ENCODE results near the gene FAM184B.

FAM184B gene

DNA sequence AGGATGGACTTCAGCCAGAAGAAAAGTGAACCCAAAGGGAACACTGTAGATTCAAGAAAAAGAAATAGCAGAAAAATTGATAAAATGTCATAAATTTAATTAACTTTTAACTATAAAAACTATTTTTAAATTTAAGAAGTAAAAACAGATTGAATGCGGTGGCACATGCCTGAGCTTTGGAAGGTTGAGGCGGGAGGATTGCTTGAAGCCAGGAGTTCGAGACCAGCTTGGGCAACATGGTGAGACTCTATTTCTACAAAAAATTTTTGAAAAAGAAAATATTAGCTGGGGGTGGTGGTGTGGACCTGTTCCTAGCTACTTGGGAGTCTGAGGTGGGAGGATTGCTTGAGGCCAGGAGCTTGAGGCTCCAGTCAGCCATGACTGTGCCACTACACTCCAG is 3.0 kb downstream of the FAM184B start:
- peaks cover 2 to 41% (median 25%) of the 10 kb centered on the region in 3 experiments for H3K27me3 ChIP-seq (ENCODE audit: control insufficient read depth in 3 of 3, insufficient read depth in 3 of 3, low read depth in 1 of 3, low read length in 3 of 3)

DNA sequence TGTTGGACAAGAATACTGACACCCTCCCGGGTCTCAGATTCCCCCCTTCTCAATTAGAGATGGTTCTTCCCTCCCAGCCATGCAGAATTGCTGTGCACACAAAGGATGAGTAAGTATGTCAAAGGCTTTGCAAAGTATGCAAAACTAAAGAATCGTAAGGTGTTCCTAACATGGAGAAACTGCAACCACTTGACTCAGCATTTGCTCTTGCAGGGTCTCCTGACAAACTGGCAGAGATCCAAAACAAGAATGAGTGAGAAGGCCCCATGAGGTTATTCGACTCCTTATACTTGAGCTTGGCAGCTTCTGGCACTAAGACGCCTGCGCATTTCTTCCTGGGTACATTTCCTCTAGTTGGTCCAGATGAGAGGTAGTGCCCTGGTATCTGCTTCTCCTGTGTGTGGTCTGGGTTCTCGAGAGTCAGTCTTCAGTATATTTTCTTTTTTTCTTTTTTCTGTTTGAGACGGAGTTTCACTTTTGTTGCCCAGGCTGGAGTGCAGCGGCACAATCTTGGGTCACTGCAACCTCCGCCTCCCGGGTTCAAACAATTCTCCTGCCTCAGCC is 8.2 kb downstream of the FAM184B start:
- no peak overlapping the region for H3K14ac ChIP-seq (ENCODE audit: low read length)
- no CpG with 5 or more reads among the region's 10 CpGs for WGBS, 2 donors (ENCODE audit: extremely low coverage in 2 of 2, insufficient read length in 2 of 2, insufficient replicate concordance in 1 of 2)

More for the DNA sequence above, 3.0 kb downstream of the FAM184B start:
- Histone ChIP-seq H4K8ac (ENCODE audit: low read depth, low read length) (no peak overlapping the region), H3K23ac (ENCODE audit: low read depth, low read length, poor library complexity) (no peak overlapping the region), H3K27ac (replicated peaks; ENCODE audit: low read length) (no peak overlapping the region), H2AK5ac (ENCODE audit: low read depth, low read length) (no peak overlapping the region), H2BK12ac (ENCODE audit: low read length) (no peak overlapping the region), H3K14ac (ENCODE audit: low read length) (no peak overlapping the region), H3K36me3 (replicated peaks in 1 of 2; ENCODE audit: control insufficient read depth in 2 of 2, insufficient read depth in 2 of 2, low read length in 2 of 2) (no peaks in the 10 kb centered on the region), H3K4ac (ENCODE audit: low read length) (no peak overlapping the region), H3K79me1 (ENCODE audit: low read depth, low read length) (no peaks in the 10 kb centered on the region), H2BK15ac (ENCODE audit: low read length) (no peak overlapping the region), H3K9me3 (replicated peaks in 1 of 2; ENCODE audit: control insufficient read depth in 2 of 2, insufficient read depth in 1 of 2, low read depth in 1 of 2, low read length in 2 of 2) (no peaks in the 10 kb centered on the region), H2AFZ (ENCODE audit: low read length) (no peak overlapping the region), H4K91ac (ENCODE audit: low read depth, low read length, poor library complexity) (no peak overlapping the region), H3K9ac (ENCODE audit: low read depth, low read length, poor library complexity) (no peak overlapping the region), H3K4me3 (ENCODE audit: low read length in 2 of 2) (no peak overlapping the region), H3K4me2 (ENCODE audit: insufficient read depth, low read length, poor library complexity, severe bottlenecking) (no peak overlapping the region), H3K4me1 (ENCODE audit: control insufficient read depth in 2 of 2, insufficient read depth in 1 of 2, low read depth in 1 of 2, low read length in 2 of 2) (peaks cover 0 to 21% of the 10 kb centered on the region in 2 donors), H2BK120ac (ENCODE audit: low read depth, low read length) (no peak overlapping the region), H3K18ac (ENCODE audit: low read length) (no peak overlapping the region), H2BK5ac (ENCODE audit: low read length) (no peak overlapping the region)
- no CpG with 5 or more reads among the region's 3 CpGs for WGBS, 2 donors (ENCODE audit: extremely low coverage in 2 of 2, insufficient read length in 2 of 2, insufficient replicate concordance in 1 of 2)
- DNase-seq (ENCODE audit: low spot score) = no peak

GRCh38 chr4:17771284-17771908 is 10.0 kb downstream of the FAM184B start:
- H2AK5ac ChIP-seq (ENCODE audit: low read depth, low read length) = no peak overlapping the region
- H3K4ac ChIP-seq (ENCODE audit: low read length) = no peak overlapping the region
- H3K9me3 ChIP-seq (replicated peaks in 1 of 2; ENCODE audit: control insufficient read depth in 2 of 2, insufficient read depth in 1 of 2, low read depth in 1 of 2, low read length in 2 of 2) = no peaks in the 10 kb centered on the region
- no peak for DNase-seq (ENCODE audit: low spot score)
- no peaks in the 10 kb centered on the region for H3K4me1 ChIP-seq (ENCODE audit: control insufficient read depth in 2 of 2, insufficient read depth in 1 of 2, low read depth in 1 of 2, low read length in 2 of 2)
- no peak overlapping the region for H2AFZ ChIP-seq (ENCODE audit: low read length)
- no peak overlapping the region for H3K14ac ChIP-seq (ENCODE audit: low read length)
- H3K18ac ChIP-seq (ENCODE audit: low read length) = no peak overlapping the region
- peaks cover 0 to 3% (median 0%) of the 10 kb centered on the region in 3 experiments for H3K27me3 ChIP-seq (ENCODE audit: control insufficient read depth in 3 of 3, insufficient read depth in 3 of 3, low read depth in 1 of 3, low read length in 3 of 3)
- no peak overlapping the region for H2BK15ac ChIP-seq (ENCODE audit: low read length)
- no peak overlapping the region for H2BK12ac ChIP-seq (ENCODE audit: low read length)
- H4K91ac ChIP-seq (ENCODE audit: low read depth, low read length, poor library complexity) = no peak overlapping the region
- no peak overlapping the region for H3K4me2 ChIP-seq (ENCODE audit: insufficient read depth, low read length, poor library complexity, severe bottlenecking)
- H2BK120ac ChIP-seq (ENCODE audit: low read depth, low read length) = no peak overlapping the region
- WGBS, 2 donors (ENCODE audit: extremely low coverage in 2 of 2, insufficient read length in 2 of 2, insufficient replicate concordance in 1 of 2) = no CpG with 5 or more reads among the region's 8 CpGs
- no peak overlapping the region for H3K9ac ChIP-seq (ENCODE audit: low read depth, low read length, poor library complexity)
- H3K79me1 ChIP-seq (ENCODE audit: low read depth, low read length) = no peaks in the 10 kb centered on the region
- no peak overlapping the region for H4K8ac ChIP-seq (ENCODE audit: low read depth, low read length)
- H3K23ac ChIP-seq (ENCODE audit: low read depth, low read length, poor library complexity) = no peak overlapping the region
- no peak overlapping the region for H3K27ac ChIP-seq (replicated peaks; ENCODE audit: low read length)
- H2BK5ac ChIP-seq (ENCODE audit: low read length) = no peak overlapping the region
- H3K4me3 ChIP-seq (ENCODE audit: low read length in 2 of 2) = no peak overlapping the region
- H3K36me3 ChIP-seq (replicated peaks in 1 of 2; ENCODE audit: control insufficient read depth in 2 of 2, insufficient read depth in 2 of 2, low read length in 2 of 2) = no peaks in the 10 kb centered on the region

More for the DNA sequence above, 8.2 kb downstream of the FAM184B start:
- no peak overlapping the region for H3K23ac ChIP-seq (ENCODE audit: low read depth, low read length, poor library complexity)
- H3K9ac ChIP-seq (ENCODE audit: low read depth, low read length, poor library complexity) = no peak overlapping the region
- H2BK15ac ChIP-seq (ENCODE audit: low read length) = no peak overlapping the region
- no peak overlapping the region for H2BK5ac ChIP-seq (ENCODE audit: low read length)
- H3K79me1 ChIP-seq (ENCODE audit: low read depth, low read length) = no peaks in the 10 kb centered on the region
- H2BK12ac ChIP-seq (ENCODE audit: low read length) = no peak overlapping the region
- no peak overlapping the region for H4K8ac ChIP-seq (ENCODE audit: low read depth, low read length)
- H3K18ac ChIP-seq (ENCODE audit: low read length) = no peak overlapping the region
- no peak overlapping the region for H2BK120ac ChIP-seq (ENCODE audit: low read depth, low read length)
- peaks cover 0 to 3% (median 0%) of the 10 kb centered on the region in 3 experiments for H3K27me3 ChIP-seq (ENCODE audit: control insufficient read depth in 3 of 3, insufficient read depth in 3 of 3, low read depth in 1 of 3, low read length in 3 of 3)
- no peaks in the 10 kb centered on the region for H3K4me1 ChIP-seq (ENCODE audit: control insufficient read depth in 2 of 2, insufficient read depth in 1 of 2, low read depth in 1 of 2, low read length in 2 of 2)
- no peak for DNase-seq (ENCODE audit: low spot score)
- H3K4ac ChIP-seq (ENCODE audit: low read length) = no peak overlapping the region
- H3K4me3 ChIP-seq (ENCODE audit: low read length in 2 of 2) = no peak overlapping the region
- H3K4me2 ChIP-seq (ENCODE audit: insufficient read depth, low read length, poor library complexity, severe bottlenecking) = no peak overlapping the region
- no peak overlapping the region for H2AK5ac ChIP-seq (ENCODE audit: low read depth, low read length)
- H3K27ac ChIP-seq (replicated peaks; ENCODE audit: low read length) = no peak overlapping the region
- no peak overlapping the region for H2AFZ ChIP-seq (ENCODE audit: low read length)
- no peaks in the 10 kb centered on the region for H3K9me3 ChIP-seq (replicated peaks in 1 of 2; ENCODE audit: control insufficient read depth in 2 of 2, insufficient read depth in 1 of 2, low read depth in 1 of 2, low read length in 2 of 2)
- H3K36me3 ChIP-seq (replicated peaks in 1 of 2; ENCODE audit: control insufficient read depth in 2 of 2, insufficient read depth in 2 of 2, low read length in 2 of 2) = no peaks in the 10 kb centered on the region
- no peak overlapping the region for H4K91ac ChIP-seq (ENCODE audit: low read depth, low read length, poor library complexity)

DNA sequence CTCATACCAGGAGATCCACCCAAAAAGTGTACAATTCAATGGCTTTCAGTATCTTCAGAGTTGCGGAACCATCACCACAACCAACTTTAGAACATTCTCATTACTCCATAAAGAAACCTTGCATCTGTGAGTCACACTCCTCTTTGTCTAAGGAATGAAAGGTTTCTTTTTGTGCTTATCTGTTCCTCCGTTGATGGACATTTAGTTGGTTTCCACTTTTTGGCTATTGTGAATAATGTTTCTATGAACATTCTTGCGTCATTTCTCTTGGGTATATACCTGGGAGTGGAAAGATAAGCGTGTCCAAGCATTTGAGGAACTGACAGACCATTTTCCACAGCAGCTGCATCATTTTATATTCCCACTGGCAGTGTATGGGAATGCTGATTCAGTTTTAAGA is 10.6 kb downstream of the FAM184B start:
- WGBS, 2 donors (ENCODE audit: extremely low coverage in 2 of 2, insufficient read length in 2 of 2, insufficient replicate concordance in 1 of 2) = no CpG with 5 or more reads among the region's 4 CpGs
- Histone ChIP-seq H2BK15ac (ENCODE audit: low read length) (no peak overlapping the region), H3K23ac (ENCODE audit: low read depth, low read length, poor library complexity) (no peak overlapping the region)

More for the DNA sequence above, 10.6 kb downstream of the FAM184B start:
- no peak overlapping the region for H4K91ac ChIP-seq (ENCODE audit: low read depth, low read length, poor library complexity)
- no peak overlapping the region for H3K27ac ChIP-seq (replicated peaks; ENCODE audit: low read length)
- H3K79me1 ChIP-seq (ENCODE audit: low read depth, low read length) = no peaks in the 10 kb centered on the region
- H3K27me3 ChIP-seq (ENCODE audit: control insufficient read depth in 3 of 3, insufficient read depth in 3 of 3, low read depth in 1 of 3, low read length in 3 of 3) = peaks cover 0 to 3% (median 0%) of the 10 kb centered on the region in 3 experiments
- H3K4me3 ChIP-seq (ENCODE audit: low read length in 2 of 2) = no peak overlapping the region
- no peak overlapping the region for H4K8ac ChIP-seq (ENCODE audit: low read depth, low read length)
- no peak overlapping the region for H3K4me2 ChIP-seq (ENCODE audit: insufficient read depth, low read length, poor library complexity, severe bottlenecking)
- H2BK120ac ChIP-seq (ENCODE audit: low read depth, low read length) = no peak overlapping the region
- no peak overlapping the region for H2AK5ac ChIP-seq (ENCODE audit: low read depth, low read length)
- H3K9me3 ChIP-seq (replicated peaks in 1 of 2; ENCODE audit: control insufficient read depth in 2 of 2, insufficient read depth in 1 of 2, low read depth in 1 of 2, low read length in 2 of 2) = no peaks in the 10 kb centered on the region
- no peak overlapping the region for H3K14ac ChIP-seq (ENCODE audit: low read length)
- no peak overlapping the region for H2BK12ac ChIP-seq (ENCODE audit: low read length)
- H2AFZ ChIP-seq (ENCODE audit: low read length) = no peak overlapping the region
- no peak overlapping the region for H2BK5ac ChIP-seq (ENCODE audit: low read length)
- no peaks in the 10 kb centered on the region for H3K4me1 ChIP-seq (ENCODE audit: control insufficient read depth in 2 of 2, insufficient read depth in 1 of 2, low read depth in 1 of 2, low read length in 2 of 2)
- H3K18ac ChIP-seq (ENCODE audit: low read length) = no peak overlapping the region
- no peak for DNase-seq (ENCODE audit: low spot score)
- H3K36me3 ChIP-seq (replicated peaks in 1 of 2; ENCODE audit: control insufficient read depth in 2 of 2, insufficient read depth in 2 of 2, low read length in 2 of 2) = no peaks in the 10 kb centered on the region
- H3K9ac ChIP-seq (ENCODE audit: low read depth, low read length, poor library complexity) = no peak overlapping the region
- no peak overlapping the region for H3K4ac ChIP-seq (ENCODE audit: low read length)
